Measurements from ENCODE around the gene ZNF276. TPM values are rescaled to one million over a fixed set of nuclear protein-coding genes. Genes with fewer than 3 reads are reported as not detected.

The ZNF276 gene
- total and polyA plus RNA-seq, 2 of the 8 experiments (the other 6 are each of a cell fraction or from before 2014, with no cell fraction given) = 6.4 to 9.3 TPM

GRCh38 chr16:89746043-89746442 is 24.7 kb downstream of the ZNF276 start:
- DNase-seq (ENCODE audit: low read depth in 1 of 2, low spot score in 2 of 2) (no peak), FAIRE-seq (no peak)
- H4K5ac ChIP-seq (ENCODE audit: insufficient read length, low read depth, low read length) = no peak overlapping the region
- no peak overlapping the region for H2AK5ac ChIP-seq (ENCODE audit: low read depth, low read length)
- H2BK20ac ChIP-seq (ENCODE audit: low read length) = no peak overlapping the region
- no peaks in the 10 kb centered on the region for H3K4me1 ChIP-seq (replicated peaks in 1 of 4; ENCODE audit: control insufficient read depth in 3 of 4, insufficient read depth in 4 of 4, low read length in 3 of 4)
- H2BK120ac ChIP-seq (replicated peaks; ENCODE audit: low read depth, low read length) = no peak overlapping the region
- H3K4ac ChIP-seq (replicated peaks; ENCODE audit: insufficient read length, low read depth, low read length) = no peak overlapping the region
- peaks cover 2% of the 10 kb centered on the region; the same call in 1 of the 2 replicates for H3K79me1 ChIP-seq (ENCODE audit: low read depth, low read length)
- H3K18ac ChIP-seq (ENCODE audit: extremely low read depth, low read length) = no peak overlapping the region
- H3K23me2 ChIP-seq (ENCODE audit: low read depth, low read length) = no peaks in the 10 kb centered on the region
- peaks cover 1 to 12% of the 10 kb centered on the region in 2 experiments for H4K20me1 ChIP-seq (replicated peaks in 1 of 2; ENCODE audit: control insufficient read depth in 1 of 2, insufficient read depth in 2 of 2, low read length in 2 of 2)
- H3K36me3 ChIP-seq (ENCODE audit: control insufficient read depth in 2 of 4, insufficient read depth in 4 of 4, low read length in 3 of 4) = peaks cover 24 to 61% (median 51%) of the 10 kb centered on the region in 4 experiments
- H3K4me3 ChIP-seq (ENCODE audit: extremely low read depth in 1 of 4, insufficient read depth in 2 of 4, low read depth in 3 of 4, low read length in 4 of 4) = no peak overlapping the region
- H2BK5ac ChIP-seq (ENCODE audit: low read depth, low read length) = no peak overlapping the region
- H3K79me2 ChIP-seq (ENCODE audit: control insufficient read depth in 1 of 2, insufficient read depth in 2 of 2, low read length in 2 of 2) = no peaks in the 10 kb centered on the region
- no peak overlapping the region for H3K56ac ChIP-seq (replicated peaks; ENCODE audit: insufficient read length, low read depth, low read length)
- POLR2A ChIA-PET (ENCODE audit: partially characterized antibody) = interaction anchor here (1.2 to 2.2 kb wide), 4 partner anchors 7 to 24 kb away, joined by 3 to 7 read pairs (median 4); no protein-coding TSS in a partner anchor
- H2BK15ac ChIP-seq (ENCODE audit: low read length) = no peak overlapping the region
- no peak overlapping the region for H4K8ac ChIP-seq (ENCODE audit: extremely low read depth, insufficient read depth, low read length)
- H3K14ac ChIP-seq (ENCODE audit: insufficient read length) = no peak overlapping the region
- TF ChIP-seq GABPA (IDR thresholded peaks at IDR 0.05; ENCODE audit: borderline replicate concordance, insufficient read depth, low read length) = no peak
- no peak for TF ChIP-seq NRF1 (IDR thresholded peaks at IDR 0.05; ENCODE audit: low read depth, low read length)
- no peak for TF ChIP-seq BACH1 (IDR thresholded peaks at IDR 0.05; ENCODE audit: low read length)
- TF ChIP-seq ASH2L (IDR thresholded peaks at IDR 0.05; ENCODE audit: low read length) = no peak
- TF ChIP-seq, protein P1, sequence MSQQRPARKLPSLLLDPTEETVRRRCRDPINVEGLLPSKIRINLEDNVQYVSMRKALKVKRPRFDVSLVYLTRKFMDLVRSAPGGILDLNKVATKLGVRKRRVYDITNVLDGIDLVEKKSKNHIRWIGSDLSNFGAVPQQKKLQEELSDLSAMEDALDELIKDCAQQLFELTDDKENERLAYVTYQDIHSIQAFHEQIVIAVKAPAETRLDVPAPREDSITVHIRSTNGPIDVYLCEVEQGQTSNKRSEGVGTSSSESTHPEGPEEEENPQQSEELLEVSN (IDR thresholded peaks at IDR 0.05) = no peak
- TF ChIP-seq TAF1 (IDR thresholded peaks at IDR 0.05; ENCODE audit: low read depth, low read length) = no peak
- no peak for TF ChIP-seq POU5F1 (IDR thresholded peaks at IDR 0.05; ENCODE audit: low read depth, low read length)
- no peak for TF ChIP-seq RNF2 (IDR thresholded peaks at IDR 0.05; ENCODE audit: borderline replicate concordance, low read depth, low read length, missing control alignments, poor library complexity, severe bottlenecking)
- TF ChIP-seq, protein P2, sequence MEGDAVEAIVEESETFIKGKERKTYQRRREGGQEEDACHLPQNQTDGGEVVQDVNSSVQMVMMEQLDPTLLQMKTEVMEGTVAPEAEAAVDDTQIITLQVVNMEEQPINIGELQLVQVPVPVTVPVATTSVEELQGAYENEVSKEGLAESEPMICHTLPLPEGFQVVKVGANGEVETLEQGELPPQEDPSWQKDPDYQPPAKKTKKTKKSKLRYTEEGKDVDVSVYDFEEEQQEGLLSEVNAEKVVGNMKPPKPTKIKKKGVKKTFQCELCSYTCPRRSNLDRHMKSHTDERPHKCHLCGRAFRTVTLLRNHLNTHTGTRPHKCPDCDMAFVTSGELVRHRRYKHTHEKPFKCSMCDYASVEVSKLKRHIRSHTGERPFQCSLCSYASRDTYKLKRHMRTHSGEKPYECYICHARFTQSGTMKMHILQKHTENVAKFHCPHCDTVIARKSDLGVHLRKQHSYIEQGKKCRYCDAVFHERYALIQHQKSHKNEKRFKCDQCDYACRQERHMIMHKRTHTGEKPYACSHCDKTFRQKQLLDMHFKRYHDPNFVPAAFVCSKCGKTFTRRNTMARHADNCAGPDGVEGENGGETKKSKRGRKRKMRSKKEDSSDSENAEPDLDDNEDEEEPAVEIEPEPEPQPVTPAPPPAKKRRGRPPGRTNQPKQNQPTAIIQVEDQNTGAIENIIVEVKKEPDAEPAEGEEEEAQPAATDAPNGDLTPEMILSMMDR (IDR thresholded peaks at IDR 0.05; ENCODE audit: control extremely low read depth in 1 of 3, insufficient read depth in 1 of 3, low read depth in 1 of 3, low read length in 3 of 3) = no peak
- H2BK12ac ChIP-seq (ENCODE audit: low read depth, low read length) = no peak overlapping the region
- no peak overlapping the region for H3K9ac ChIP-seq (replicated peaks in 1 of 4; ENCODE audit: extremely low read depth in 1 of 4, low read depth in 3 of 4, low read length in 3 of 4)
- H3K9me3 ChIP-seq (ENCODE audit: insufficient read depth in 2 of 2, low read depth in 1 of 2, low read length in 1 of 2) = no peaks in the 10 kb centered on the region
- H3K27me3 ChIP-seq (replicated peaks in 1 of 4; ENCODE audit: control insufficient read depth in 3 of 4, extremely low read depth in 1 of 4, insufficient read depth in 3 of 4, low read length in 3 of 4) = no peaks in the 10 kb centered on the region
- no peak overlapping the region for H4K91ac ChIP-seq (replicated peaks; ENCODE audit: insufficient read length, low read length)
- no peak overlapping the region for H3K27ac ChIP-seq (ENCODE audit: low read depth, low read length)
- H2AFZ ChIP-seq (ENCODE audit: low read length) = no peak overlapping the region
- no peak overlapping the region for H3K23ac ChIP-seq (ENCODE audit: insufficient read length)
- 89% methylated on average over 15 of the region's 15 CpGs; no CpG with 5 or more reads in 1 of the 2 experiments for WGBS, 2 experiments (ENCODE audit: extremely low coverage in 1 of 2, insufficient coverage in 1 of 2, insufficient read length in 1 of 2, insufficient replicate concordance in 2 of 2, low coverage in 1 of 2, low lambda C conversion rate in 2 of 2, missing lambda C conversion rate in 1 of 2)
- CTCF ChIA-PET (ENCODE audit: partially characterized antibody) = interaction anchor here (0.6 to 2.0 kb wide), 6 partner anchors 9 to 166 kb away, joined by 3 to 7 read pairs (median 3); no protein-coding TSS in a partner anchor
- no peak overlapping the region for H3K4me2 ChIP-seq (ENCODE audit: insufficient read depth in 1 of 2, low read depth in 2 of 2, low read length in 2 of 2)

All from H1 (cell line).